MM.1S (cell line): ENCODE results near the gene LEMD3.

Experiments used
- DNase-seq: peaks from one replicate; pipeline ENCODE4 v3.0.0-alpha.2; 2015
- H2AFZ ChIP-seq: fragments of 300-600 bp; sonication (generic); 2 replicates; pipeline ENCODE4 v1.6.0; 2016; ENCODE audit warnings: antibody characterized with exemption, low read length
- H3F3A ChIP-seq: fragments of 300-600 bp; sonication (generic); 2 replicates; pipeline ENCODE4 v1.6.1; 2016; ENCODE audit warnings: mild to moderate bottlenecking, antibody characterized with exemption, low read length, moderate library complexity, mixed read lengths; ENCODE audit not compliant: insufficient read depth
- H3K27ac ChIP-seq: fragments of 300-600 bp; sonication (generic); 2 replicates; pipeline ENCODE4 v1.5.1; 2016; ENCODE audit warnings: mild to moderate bottlenecking, low read length
- H3K27me3 ChIP-seq: fragments of 300-600 bp; sonication (generic); replicated peaks from 2 replicates; pipeline ENCODE4 v1.6.0; 2016; ENCODE audit warnings: low read length; ENCODE audit not compliant: insufficient read depth
- H3K36me3 ChIP-seq: fragments of 300-600 bp; sonication (generic); replicated peaks from 2 replicates; pipeline ENCODE4 v1.6.1; 2016; ENCODE audit warnings: mild to moderate bottlenecking, low read length, mixed read lengths; ENCODE audit not compliant: insufficient read depth
- H3K4me1 ChIP-seq: fragments of 300-600 bp; sonication (generic); 2 replicates; pipeline ENCODE4 v1.6.1; 2016; ENCODE audit warnings: low read length, mixed read lengths
- H3K4me2 ChIP-seq: fragments of 300-600 bp; sonication (generic); 2 replicates; pipeline ENCODE4 v1.6.0; 2016; ENCODE audit warnings: low read depth, low read length
- H3K4me3 ChIP-seq: fragments of 300-600 bp; sonication (generic); 2 replicates; pipeline ENCODE4 v1.5.1; 2016; ENCODE audit warnings: low read length, mixed read lengths
- H3K79me2 ChIP-seq: fragments of 300-600 bp; sonication (generic); 2 replicates; pipeline ENCODE4 v1.6.1; 2016; ENCODE audit warnings: mixed run types, low read length, mixed read lengths
- H3K9ac ChIP-seq: fragments of 300-600 bp; sonication (generic); 2 replicates; pipeline ENCODE4 v1.6.1; 2016; ENCODE audit warnings: low read length, mixed read lengths
- H3K9me2 ChIP-seq: fragments of 300-600 bp; sonication (generic); replicated peaks from 2 replicates; pipeline ENCODE4 v1.6.1; 2016; ENCODE audit warnings: mild to moderate bottlenecking, low read length, mixed read lengths; ENCODE audit not compliant: insufficient read depth
- H3K9me3 ChIP-seq: fragments of 300-600 bp; sonication (generic); replicated peaks from 2 replicates; pipeline ENCODE4 v1.6.1; 2016; ENCODE audit warnings: mild to moderate bottlenecking, low read length, mixed read lengths; ENCODE audit not compliant: insufficient read depth
- H4K20me1 ChIP-seq: fragments of 300-600 bp; sonication (generic); 2 replicates; pipeline ENCODE4 v1.6.1; 2016; ENCODE audit warnings: mild to moderate bottlenecking, low read length, moderate library complexity, mixed read lengths; ENCODE audit not compliant: insufficient read depth
- CTCF ChIP-seq: fragments of 300-600 bp; sonication (generic); IDR thresholded peaks from 2 replicates; pipeline ENCODE4 v1.5.1; 2016; ENCODE audit warnings: antibody characterized with exemption, low read length, mixed read lengths
- EZH2 ChIP-seq: fragments of 300-600 bp; sonication (generic); optimal IDR thresholded peaks from 2 replicates; pipeline ENCODE3; 2017; ENCODE audit warnings: low read depth, mild to moderate bottlenecking, antibody characterized with exemption, low read length, mixed read lengths
- EZH2phosphoT487 ChIP-seq: fragments of 300-600 bp; sonication (generic); IDR thresholded peaks from 2 replicates; pipeline ENCODE4 v1.6.1; 2018; ENCODE audit warnings: antibody characterized with exemption, low read length

LEMD3 gene

DNA sequence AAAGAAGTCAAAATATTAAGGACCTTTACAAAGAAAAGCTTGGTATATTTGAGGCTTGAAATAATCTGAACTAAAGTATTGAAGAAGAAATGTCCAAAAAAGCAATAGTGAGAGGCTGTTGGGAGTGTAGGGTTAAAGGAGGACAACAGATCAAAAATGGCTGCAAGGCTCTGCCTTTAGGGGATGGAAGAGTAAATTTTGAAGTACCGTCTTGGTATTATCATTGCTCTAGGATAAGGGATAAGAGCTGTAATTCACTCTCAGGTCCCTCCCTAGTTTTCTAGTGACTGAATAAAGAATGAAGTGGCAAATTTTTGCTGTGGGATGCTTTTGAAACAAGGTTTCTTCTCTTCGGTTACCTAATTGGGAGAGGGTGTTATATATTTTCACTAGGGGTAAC is 38.7 kb downstream of the LEMD3 start:
- no peak for TF ChIP-seq CTCF
- no peak for TF ChIP-seq EZH2phosphoT487
- no peak for TF ChIP-seq EZH2
- Histone ChIP-seq H3K4me3 (peak overlapping the region; percentile 39; the same call in 1 of the 2 replicates), H3K4me2 (peak overlapping the region; percentile 82; the same call in 1 of the 2 replicates), H3K27ac (peak overlapping the region; percentile 57; the same call in 1 of the 2 replicates), H3K36me3 (no peaks in the 10 kb centered on the region; the same call in 1 of the 2 replicates), H3K79me2 (peaks cover 97% of the 10 kb centered on the region), H3K4me1 (peaks cover 71% of the 10 kb centered on the region), H4K20me1 (no peaks in the 10 kb centered on the region), H2AFZ (no peak overlapping the region), H3F3A (peaks cover 27% of the 10 kb centered on the region), H3K9ac (no peak overlapping the region), H3K27me3 (no peaks in the 10 kb centered on the region), H3K9me2 (no peaks in the 10 kb centered on the region), H3K9me3 (no peaks in the 10 kb centered on the region)
- no peak for DNase-seq

GRCh38 chr12:65208964-65209654 is 39.7 kb downstream of the LEMD3 start:
- H3K79me2 ChIP-seq = peaks cover 96% of the 10 kb centered on the region
- H3K4me1 ChIP-seq = peaks cover 62% of the 10 kb centered on the region
- no peaks in the 10 kb centered on the region for H4K20me1 ChIP-seq
- no peaks in the 10 kb centered on the region; the same call in 1 of the 2 replicates for H3K36me3 ChIP-seq
- no peak for TF ChIP-seq EZH2phosphoT487
- TF ChIP-seq CTCF = no peak
- TF ChIP-seq EZH2 = no peak
- H3K9ac ChIP-seq = peak overlapping the region; percentile 20; the same call in 1 of the 2 replicates
- H3K9me2 ChIP-seq = no peaks in the 10 kb centered on the region
- DNase-seq = no peak
- peak overlapping the region; percentile 39 for H3K4me3 ChIP-seq
- H3K27ac ChIP-seq = peak overlapping the region; percentile 57; the same call in 1 of the 2 replicates
- H3K9me3 ChIP-seq = no peaks in the 10 kb centered on the region
- peak overlapping the region; percentile 82 for H3K4me2 ChIP-seq
- H3K27me3 ChIP-seq = no peaks in the 10 kb centered on the region
- H2AFZ ChIP-seq = no peak overlapping the region
- H3F3A ChIP-seq = peaks cover 27% of the 10 kb centered on the region

GRCh38 chr12:65209655-65210043 is 40.3 kb downstream of the LEMD3 start:
- H3K4me2 ChIP-seq = peak overlapping the region; percentile 82
- peaks cover 27% of the 10 kb centered on the region for H3F3A ChIP-seq
- H3K27ac ChIP-seq = peak overlapping the region; percentile 57; the same call in 1 of the 2 replicates
- H3K9ac ChIP-seq = peak overlapping the region; percentile 20; the same call in 1 of the 2 replicates
- H2AFZ ChIP-seq = no peak overlapping the region
- H3K9me3 ChIP-seq = no peaks in the 10 kb centered on the region
- peaks cover 95% of the 10 kb centered on the region for H3K79me2 ChIP-seq
- H4K20me1 ChIP-seq = no peaks in the 10 kb centered on the region
- H3K9me2 ChIP-seq = no peaks in the 10 kb centered on the region
- peaks cover 57% of the 10 kb centered on the region for H3K4me1 ChIP-seq
- TF ChIP-seq CTCF (no peak), EZH2phosphoT487 (no peak), EZH2 (no peak)
- DNase-seq = peak; percentile 73
- H3K27me3 ChIP-seq = no peaks in the 10 kb centered on the region
- H3K36me3 ChIP-seq = no peaks in the 10 kb centered on the region; the same call in 1 of the 2 replicates
- H3K4me3 ChIP-seq = peak overlapping the region; percentile 39; the same call in 1 of the 2 replicates
